Measurements from ENCODE around the gene BRSK1.
"Not testable (repeated sequence)": the region's sequence is repeated elsewhere in the genome, so short reads cannot be mapped to it uniquely, and the experiment has no call there.

The BRSK1 gene

DNA sequence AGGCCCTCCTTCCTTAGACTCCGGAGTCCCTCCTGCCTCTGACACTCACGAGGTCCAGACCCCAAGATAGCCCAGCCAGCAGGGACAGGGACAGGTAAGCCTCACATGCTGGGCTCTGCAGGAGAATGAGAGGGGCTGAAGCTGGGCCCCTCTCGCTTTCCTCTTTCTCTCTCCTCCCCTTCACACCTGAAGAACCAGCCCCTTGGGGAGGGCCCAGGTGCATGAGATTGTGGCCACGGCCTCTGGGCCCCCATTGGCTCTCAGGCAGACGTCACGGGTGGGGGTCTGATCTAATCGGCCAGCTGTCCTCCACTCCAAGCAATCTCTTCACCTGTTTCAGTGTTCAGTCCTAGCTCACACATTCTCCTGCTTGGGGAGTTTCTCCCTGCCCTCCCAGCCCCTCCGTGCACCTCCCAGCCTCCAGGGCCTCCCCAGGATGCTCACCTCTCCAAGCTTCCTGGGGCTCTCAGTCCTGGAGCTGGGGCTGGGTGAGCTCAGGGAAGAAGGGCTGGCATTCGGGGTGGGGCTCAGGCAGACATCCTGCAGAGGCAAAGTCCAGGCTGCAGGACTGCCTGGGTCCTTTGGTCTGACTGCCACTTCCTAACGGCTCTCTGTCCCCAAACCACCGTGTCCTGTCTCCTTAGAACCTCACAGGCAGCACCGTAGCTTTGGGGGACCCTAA lies 38.5 kb downstream of the BRSK1 start:
- H3K4me2 ChIP-seq (ENCODE audit: low read length) = no peak overlapping the region
- H3K79me2 ChIP-seq (ENCODE audit: control insufficient read depth, low read length) = no peaks in the 10 kb centered on the region
- no peaks in the 10 kb centered on the region for H3K9me2 ChIP-seq (replicated peaks; ENCODE audit: control insufficient read depth, low read length)
- peaks cover 16% of the 10 kb centered on the region; the same call in 1 of the 2 replicates for H3K27me3 ChIP-seq (ENCODE audit: control insufficient read depth, low read length)
- H3K4me1 ChIP-seq (ENCODE audit: control insufficient read depth, low read length) = no peaks in the 10 kb centered on the region
- H3F3A ChIP-seq (ENCODE audit: control insufficient read depth, insufficient read depth) = no peaks in the 10 kb centered on the region
- no peaks in the 10 kb centered on the region for H3K36me3 ChIP-seq (ENCODE audit: control insufficient read depth, low read length)
- H3K9me3 ChIP-seq (ENCODE audit: control insufficient read depth, insufficient read depth, low read length) = no peaks in the 10 kb centered on the region
- no peak for TF ChIP-seq CTCF (IDR thresholded peaks at IDR 0.05; ENCODE audit: low read depth, low read length, poor library complexity, severe bottlenecking)
- TF ChIP-seq EZH2phosphoT487 (IDR thresholded peaks at IDR 0.05; ENCODE audit: borderline replicate concordance, low read length) = no peak
- no peak overlapping the region for H3K4me3 ChIP-seq (ENCODE audit: low read length)
- H3K27ac ChIP-seq (ENCODE audit: low read depth, low read length) = no peak overlapping the region
- no peaks in the 10 kb centered on the region for H4K20me1 ChIP-seq (ENCODE audit: control insufficient read depth, insufficient read depth, low read depth, low read length)

GRCh38 chr19:55324662-55325061 lies 40.9 kb downstream of the BRSK1 start:
- Histone ChIP-seq H3F3A (ENCODE audit: control insufficient read depth, insufficient read depth) (no peaks in the 10 kb centered on the region), H3K36me3 (ENCODE audit: control insufficient read depth, low read length) (no peaks in the 10 kb centered on the region), H3K4me1 (ENCODE audit: control insufficient read depth, low read length) (no peaks in the 10 kb centered on the region), H3K9me2 (replicated peaks; ENCODE audit: control insufficient read depth, low read length) (no peaks in the 10 kb centered on the region), H3K27ac (ENCODE audit: low read depth, low read length) (no peak overlapping the region), H3K4me3 (ENCODE audit: low read length) (no peak overlapping the region), H3K27me3 (ENCODE audit: control insufficient read depth, low read length) (peaks cover 16% of the 10 kb centered on the region; the same call in 1 of the 2 replicates), H4K20me1 (ENCODE audit: control insufficient read depth, insufficient read depth, low read depth, low read length) (no peaks in the 10 kb centered on the region), H3K79me2 (ENCODE audit: control insufficient read depth, low read length) (no peaks in the 10 kb centered on the region), H3K9me3 (ENCODE audit: control insufficient read depth, insufficient read depth, low read length) (no peaks in the 10 kb centered on the region), H3K4me2 (ENCODE audit: low read length) (no peak overlapping the region)
- no peak for TF ChIP-seq CTCF (IDR thresholded peaks at IDR 0.05; ENCODE audit: low read depth, low read length, poor library complexity, severe bottlenecking)

DNA sequence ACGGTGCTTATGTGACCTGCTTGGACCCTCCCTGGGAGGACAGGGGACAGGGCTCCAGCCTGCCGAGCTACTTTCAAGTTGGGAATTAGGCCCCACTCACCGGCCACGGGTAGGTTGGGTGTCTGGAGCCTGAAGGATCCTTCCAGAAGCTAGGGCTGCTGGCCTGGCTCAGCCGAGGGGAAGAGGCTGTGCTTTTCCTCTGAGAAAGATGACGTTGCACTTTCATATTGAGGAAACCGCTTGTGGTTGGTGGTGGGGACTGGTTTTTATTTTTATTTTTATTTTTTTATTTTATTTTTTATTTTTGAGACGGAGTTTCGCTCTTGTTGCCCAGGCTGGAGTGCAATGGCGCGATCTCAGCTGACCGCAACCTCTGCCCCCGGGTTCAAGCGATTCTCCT lies 41.4 kb downstream of the BRSK1 start, which contains the start of gene TMEM150B:
TMEM150B (minus strand) TSS at position 170 of the 400 bp plus-strand sequence. CDS start 4,305 bp downstream, outside the sequence.
- Histone ChIP-seq H3K27ac (ENCODE audit: low read depth, low read length) (no peak within 1 kb of the TSS), H3K79me2 (ENCODE audit: control insufficient read depth, low read length) (no peaks in the 10 kb centered on the region), H3K27me3 (ENCODE audit: control insufficient read depth, low read length) (peaks cover 16% of the 10 kb centered on the region; the same call in 1 of the 2 replicates), H3K9me3 (ENCODE audit: control insufficient read depth, insufficient read depth, low read length) (no peaks in the 10 kb centered on the region), H3K4me2 (ENCODE audit: low read length) (no peak within 1 kb of the TSS), H3K4me1 (ENCODE audit: control insufficient read depth, low read length) (no peaks in the 10 kb centered on the region), H3K36me3 (ENCODE audit: control insufficient read depth, low read length) (no peaks in the 10 kb centered on the region), H3F3A (ENCODE audit: control insufficient read depth, insufficient read depth) (no peaks in the 10 kb centered on the region), H4K20me1 (ENCODE audit: control insufficient read depth, insufficient read depth, low read depth, low read length) (no peaks in the 10 kb centered on the region), H3K9me2 (replicated peaks; ENCODE audit: control insufficient read depth, low read length) (no peaks in the 10 kb centered on the region), H3K4me3 (ENCODE audit: low read length) (no peak within 1 kb of the TSS)
- no peak for TF ChIP-seq CTCF (IDR thresholded peaks at IDR 0.05; ENCODE audit: low read depth, low read length, poor library complexity, severe bottlenecking)
- no peak for TF ChIP-seq EZH2phosphoT487 (IDR thresholded peaks at IDR 0.05; ENCODE audit: borderline replicate concordance, low read length)

DNA sequence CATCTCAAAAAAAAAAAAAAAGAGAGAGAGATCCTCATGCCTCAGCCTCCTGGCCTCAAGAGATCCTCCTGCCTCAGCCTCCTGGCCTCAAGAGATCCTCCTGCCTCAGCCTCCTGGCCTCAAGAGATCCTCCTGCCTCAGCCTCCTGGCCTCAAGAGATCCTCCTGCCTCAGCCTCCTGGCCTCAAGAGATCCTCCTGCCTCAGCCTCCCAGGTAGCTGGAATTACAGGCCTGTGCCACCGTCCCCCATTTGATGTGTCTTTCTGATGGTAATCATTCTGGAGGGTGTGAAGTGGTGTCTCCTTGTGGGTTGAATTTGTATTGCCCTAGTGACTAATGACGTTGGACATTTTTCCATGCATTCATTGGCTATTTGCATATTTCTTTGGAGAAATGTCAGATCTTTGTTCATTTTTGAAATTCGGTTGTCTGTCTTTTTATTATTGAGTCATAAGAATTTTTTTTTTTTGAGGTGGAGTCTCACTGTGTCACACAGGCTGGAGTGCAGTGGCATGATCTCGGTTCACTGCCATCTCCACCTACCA lies 45.0 kb downstream of the BRSK1 start:
- H3K9me3 ChIP-seq (ENCODE audit: control insufficient read depth, insufficient read depth, low read length); H3K4me3 ChIP-seq (ENCODE audit: low read length); H3K36me3 ChIP-seq (ENCODE audit: control insufficient read depth, low read length); H3K4me2 ChIP-seq (ENCODE audit: low read length); H3K27ac ChIP-seq (ENCODE audit: low read depth, low read length); H3F3A ChIP-seq (ENCODE audit: control insufficient read depth, insufficient read depth); H4K20me1 ChIP-seq (ENCODE audit: control insufficient read depth, insufficient read depth, low read depth, low read length); H3K9me2 ChIP-seq (replicated peaks; ENCODE audit: control insufficient read depth, low read length); H3K79me2 ChIP-seq (ENCODE audit: control insufficient read depth, low read length); H3K4me1 ChIP-seq (ENCODE audit: control insufficient read depth, low read length): not testable (repeated sequence)
- peaks cover 12% of the 10 kb centered on the region for H3K27me3 ChIP-seq (ENCODE audit: control insufficient read depth, low read length)

DNA sequence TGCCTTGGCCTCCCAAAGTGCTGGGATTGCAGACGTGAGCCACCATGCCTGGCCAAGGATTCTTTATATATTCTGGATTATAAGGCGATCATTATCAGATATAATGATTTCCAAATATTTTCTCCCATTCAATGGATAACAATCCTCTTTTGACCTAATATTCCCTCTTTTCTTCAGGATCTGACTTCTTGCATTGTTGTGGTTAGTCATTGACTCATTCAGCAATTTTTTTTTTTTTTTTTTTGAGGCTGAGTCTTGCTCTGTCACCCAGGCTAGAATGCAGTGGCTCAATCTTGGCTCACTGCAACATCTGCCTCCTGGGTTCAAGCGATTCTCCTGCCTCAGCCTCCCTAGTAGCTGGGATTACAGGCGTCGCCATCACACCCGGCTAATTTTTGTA lies 46.0 kb downstream of the BRSK1 start:
- H3F3A ChIP-seq (ENCODE audit: control insufficient read depth, insufficient read depth); H3K9me3 ChIP-seq (ENCODE audit: control insufficient read depth, insufficient read depth, low read length); H3K27ac ChIP-seq (ENCODE audit: low read depth, low read length); H3K4me2 ChIP-seq (ENCODE audit: low read length); H4K20me1 ChIP-seq (ENCODE audit: control insufficient read depth, insufficient read depth, low read depth, low read length); H3K4me1 ChIP-seq (ENCODE audit: control insufficient read depth, low read length); H3K36me3 ChIP-seq (ENCODE audit: control insufficient read depth, low read length); H3K79me2 ChIP-seq (ENCODE audit: control insufficient read depth, low read length); H3K9me2 ChIP-seq (replicated peaks; ENCODE audit: control insufficient read depth, low read length); H3K4me3 ChIP-seq (ENCODE audit: low read length): not testable (repeated sequence)
- peaks cover 15% of the 10 kb centered on the region for H3K27me3 ChIP-seq (ENCODE audit: control insufficient read depth, low read length)

Data from DOHH2 (cell line).